ENCODE results near the gene QKI. TPM values are rescaled to one million over a fixed set of nuclear protein-coding genes. Genes with fewer than 3 reads are reported as not detected.

QKI gene
- total RNA-seq, 1 donor from 2014 or later, result 460 TPM

GRCh38 chr6:163504984-163505640 is 90.6 kb downstream of the QKI start:
- no peak for DNase-seq (ENCODE audit: low spot score)

GRCh38 chr6:163507965-163508364 is 93.4 kb downstream of the QKI start:
- intact Hi-C loops (cut with DNase I), result no loop called here
- no peak for DNase-seq (ENCODE audit: low spot score)

More at GRCh38 chr6:163504984-163505640, 90.6 kb downstream of the QKI start:
- intact Hi-C loops (cut with DNase I), result loop anchor here (5.0 kb wide), 1 partner anchor 58 kb away; no protein-coding TSS in a partner anchor

- DNase-seq (ENCODE audit: low spot score), result no peak
- intact Hi-C loops (cut with DNase I), result no loop called here
Observed at GRCh38 chr6:163513003-163513402, 98.5 kb downstream of the QKI start.

GRCh38 chr6:163513570-163514166 is 99.2 kb downstream of the QKI start:
- intact Hi-C loops (cut with DNase I), result no loop called here
- no peak for DNase-seq (ENCODE audit: low spot score)

GRCh38 chr6:163516908-163517307 is 102.4 kb downstream of the QKI start:
- DNase-seq (ENCODE audit: low spot score), result no peak
- intact Hi-C loops (cut with DNase I), result no loop called here

- intact Hi-C loops (cut with DNase I), result no loop called here
- DNase-seq (ENCODE audit: low spot score), result no peak
Observed at GRCh38 chr6:163520956-163521355, 106.4 kb downstream of the QKI start.

GRCh38 chr6:163522033-163522432 is 107.5 kb downstream of the QKI start:
- DNase-seq (ENCODE audit: low spot score), result no peak
- intact Hi-C loops (cut with DNase I), result no loop called here

- no peak for DNase-seq (ENCODE audit: low spot score)
- intact Hi-C loops (cut with DNase I), result no loop called here
Observed at GRCh38 chr6:163525926-163526325, 111.4 kb downstream of the QKI start.

- DNase-seq (ENCODE audit: low spot score), result no peak
- intact Hi-C loops (cut with DNase I), result no loop called here
Observed at GRCh38 chr6:163526346-163526745, 111.8 kb downstream of the QKI start.

- intact Hi-C loops (cut with DNase I), result no loop called here
- no peak for DNase-seq (ENCODE audit: low spot score)
Observed at GRCh38 chr6:163527291-163527690, 112.8 kb downstream of the QKI start.

- intact Hi-C loops (cut with DNase I), result loop anchor here (10.0 kb wide), 1 partner anchor 85 kb away; no protein-coding TSS in a partner anchor
- DNase-seq (ENCODE audit: low spot score), result no peak
Observed at GRCh38 chr6:163529605-163530004, 115.1 kb downstream of the QKI start.

GRCh38 chr6:163530406-163530805 is 115.9 kb downstream of the QKI start:
- no peak for DNase-seq (ENCODE audit: low spot score)
- intact Hi-C loops (cut with DNase I), result loop anchor here (10.0 kb wide), 1 partner anchor 86 kb away; no protein-coding TSS in a partner anchor

GRCh38 chr6:163531122-163531521 is 116.6 kb downstream of the QKI start:
- intact Hi-C loops (cut with DNase I), result loop anchor here (10.0 kb wide), 1 partner anchor 86 kb away; no protein-coding TSS in a partner anchor
- DNase-seq (ENCODE audit: low spot score), result no peak

GRCh38 chr6:163532526-163533078 is 118.1 kb downstream of the QKI start:
- intact Hi-C loops (cut with DNase I), result loop anchor here (10.0 kb wide), 1 partner anchor 88 kb away; no protein-coding TSS in a partner anchor
- no peak for DNase-seq (ENCODE audit: low spot score)

GRCh38 chr6:163533443-163533842 is 118.9 kb downstream of the QKI start:
- no peak for DNase-seq (ENCODE audit: low spot score)
- intact Hi-C loops (cut with DNase I), result loop anchor here (10.0 kb wide), 1 partner anchor 89 kb away; no protein-coding TSS in a partner anchor

- DNase-seq (ENCODE audit: low spot score), result no peak
- intact Hi-C loops (cut with DNase I), result loop anchor here (10.0 kb wide), 1 partner anchor 92 kb away; no protein-coding TSS in a partner anchor
Observed at GRCh38 chr6:163536770-163537169, 122.3 kb downstream of the QKI start.

GRCh38 chr6:163538331-163538730 is 123.8 kb downstream of the QKI start:
- DNase-seq (ENCODE audit: low spot score), result no peak
- intact Hi-C loops (cut with DNase I), result loop anchor here (10.0 kb wide), 1 partner anchor 94 kb away; no protein-coding TSS in a partner anchor

GRCh38 chr6:163539101-163539762 is 124.7 kb downstream of the QKI start:
- no peak for DNase-seq (ENCODE audit: low spot score)
- intact Hi-C loops (cut with DNase I), result loop anchor here (10.0 kb wide), 1 partner anchor 94 kb away; no protein-coding TSS in a partner anchor

- intact Hi-C loops (cut with DNase I), result no loop called here
- DNase-seq (ENCODE audit: low spot score), result no peak
Observed at GRCh38 chr6:163543321-163543720, 128.8 kb downstream of the QKI start.

- intact Hi-C loops (cut with DNase I), result no loop called here
- no peak for DNase-seq (ENCODE audit: low spot score)
Observed at GRCh38 chr6:163545370-163545769, 130.9 kb downstream of the QKI start.

Measured in cardiac septum (tissue), 1 donor.